NT2/D1 (cell line): ENCODE results near the gene ZNRF2.

Source experiments
- DNase-seq: peaks from one replicate; pipeline ENCODE4 v3.0.0-alpha.2; 2011; ENCODE audit warnings: low read depth, low spot score
- H3K27me3 ChIP-seq: 2 replicates; pipeline ENCODE4 v1.6.0; 2011; ENCODE audit warnings: mild to moderate bottlenecking; ENCODE audit not compliant: insufficient read length, insufficient read depth
- H3K36me3 ChIP-seq: 2 replicates; pipeline ENCODE4 v1.6.1; 2011; ENCODE audit warnings: mild to moderate bottlenecking, low read length, mixed read lengths; ENCODE audit not compliant: insufficient read depth, insufficient read length
- H3K4me1 ChIP-seq: 2 replicates; pipeline ENCODE4 v1.5.1; 2011; ENCODE audit not compliant: insufficient read depth, insufficient read length
- H3K4me3 ChIP-seq: 2 replicates; pipeline ENCODE4 v1.5.1; 2011; ENCODE audit warnings: low read depth; ENCODE audit not compliant: insufficient read length
- H3K9ac ChIP-seq: 2 replicates; pipeline ENCODE4 v1.6.0; 2011; ENCODE audit warnings: low read depth; ENCODE audit not compliant: insufficient read length
- H3K9me3 ChIP-seq: 2 replicates; pipeline ENCODE4 v1.5.1; 2011; ENCODE audit warnings: mild to moderate bottlenecking, low read length; ENCODE audit not compliant: insufficient read depth
- SUZ12 ChIP-seq: IDR thresholded peaks from 2 replicates; pipeline ENCODE4 v1.6.1; 2011; ENCODE audit not compliant: insufficient read length, insufficient read depth; ENCODE audit errors: extremely low read depth
- YY1 ChIP-seq: IDR thresholded peaks from 2 replicates; pipeline ENCODE4 v1.6.1; 2011; ENCODE audit not compliant: insufficient read length, insufficient read depth
- ZNF274 ChIP-seq: IDR thresholded peaks from 2 replicates; pipeline ENCODE4 v1.6.1; 2011; ENCODE audit warnings: mild to moderate bottlenecking, low read depth, low read length

The ZNRF2 gene

GRCh38 chr7:30403477-30403876 is 119.1 kb downstream of the ZNRF2 start:
- H3K4me3 ChIP-seq: no peak overlapping the region
- DNase-seq: no peak

DNA sequence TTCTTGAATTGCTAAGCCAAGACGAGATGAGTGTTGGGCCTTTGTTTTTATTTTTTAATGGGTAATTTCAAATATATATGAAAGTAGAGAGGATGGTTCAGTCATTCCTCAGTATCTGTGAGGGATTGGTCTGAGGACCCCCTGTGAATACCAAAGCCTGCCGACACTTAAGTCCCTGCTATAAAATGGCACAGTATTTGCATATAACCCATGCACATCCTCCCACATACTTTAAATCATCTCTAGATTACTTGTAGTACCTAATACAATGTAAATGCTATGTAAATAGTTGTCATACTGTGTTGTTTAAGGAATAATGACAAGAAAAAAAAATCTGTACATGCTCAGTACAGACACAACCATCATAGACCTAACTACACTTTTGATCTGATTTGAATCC is 120.8 kb downstream of the ZNRF2 start:
- Histone ChIP-seq H3K36me3 (no peaks in the 10 kb centered on the region), H3K9me3 (no peaks in the 10 kb centered on the region), H3K9ac (no peak overlapping the region), H3K27me3 (no peaks in the 10 kb centered on the region), H3K4me3 (no peak overlapping the region), H3K4me1 (no peaks in the 10 kb centered on the region)
- TF ChIP-seq YY1 (no peak), SUZ12 (no peak), ZNF274 (no peak)
- DNase-seq: no peak

More at GRCh38 chr7:30403477-30403876, 119.1 kb downstream of the ZNRF2 start:
- H3K27me3 ChIP-seq: no peaks in the 10 kb centered on the region
- H3K36me3 ChIP-seq: no peaks in the 10 kb centered on the region
- no peaks in the 10 kb centered on the region for H3K9me3 ChIP-seq
- no peak overlapping the region for H3K9ac ChIP-seq
- TF ChIP-seq ZNF274 (no peak), SUZ12 (no peak)
- no peaks in the 10 kb centered on the region for H3K4me1 ChIP-seq

DNA sequence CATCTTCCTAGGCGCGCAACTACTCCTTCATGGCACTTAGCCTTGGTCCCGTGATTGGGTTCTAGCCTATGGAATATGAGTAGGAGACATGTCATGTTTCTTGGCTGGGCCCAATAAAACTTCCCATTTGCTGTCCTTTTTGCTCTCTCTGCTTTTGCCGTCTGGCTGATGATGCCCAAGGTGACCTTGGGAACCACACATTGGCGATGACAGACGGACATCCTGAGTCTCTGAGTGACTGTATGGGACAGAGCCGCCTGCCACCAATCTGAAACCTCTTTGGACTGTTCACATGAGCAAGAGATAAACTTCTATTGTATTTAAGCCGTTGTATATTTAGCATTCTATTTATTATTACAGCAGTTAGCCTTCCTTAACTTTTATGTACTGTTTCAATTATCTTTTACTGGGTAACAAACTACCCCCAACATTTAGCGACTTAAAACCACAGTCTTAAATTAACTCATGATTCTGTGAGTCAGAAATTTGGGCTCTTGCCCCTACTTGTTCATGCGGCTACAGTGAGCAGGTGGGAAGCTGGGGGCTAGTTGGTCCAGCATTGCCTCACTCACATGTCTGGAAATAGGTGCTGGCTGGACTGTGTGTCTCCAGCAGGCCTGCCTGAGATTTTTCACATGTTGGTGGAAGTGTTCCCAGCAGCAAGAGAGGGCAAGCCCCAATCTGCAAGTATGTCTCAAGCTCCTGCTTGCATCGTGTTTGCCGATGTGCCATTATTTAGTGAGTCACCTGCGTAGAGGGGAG is 122.4 kb downstream of the ZNRF2 start:
- H3K9ac ChIP-seq: no peak overlapping the region
- H3K36me3 ChIP-seq: no peaks in the 10 kb centered on the region
- DNase-seq: no peak
- H3K9me3 ChIP-seq: no peaks in the 10 kb centered on the region
- no peaks in the 10 kb centered on the region for H3K4me1 ChIP-seq
- no peak overlapping the region for H3K4me3 ChIP-seq
- H3K27me3 ChIP-seq: no peaks in the 10 kb centered on the region
- no peak for TF ChIP-seq ZNF274
- TF ChIP-seq SUZ12: no peak
- TF ChIP-seq YY1: no peak

- TF ChIP-seq SUZ12 (no peak), YY1 (no peak)
- Histone ChIP-seq H3K9ac (no peak overlapping the region), H3K27me3 (no peaks in the 10 kb centered on the region), H3K4me1 (no peaks in the 10 kb centered on the region), H3K36me3 (no peaks in the 10 kb centered on the region), H3K4me3 (no peak overlapping the region), H3K9me3 (peaks cover 11% of the 10 kb centered on the region; the same call in 1 of the 2 replicates)
- no peak for DNase-seq
These were observed 126.8 kb downstream of the ZNRF2 start for GRCh38 chr7:30411173-30411572.

- TF ChIP-seq ZNF274 (no peak), YY1 (no peak), SUZ12 (no peak)
- no peak for DNase-seq
- no peak overlapping the region for H3K4me3 ChIP-seq
- no peaks in the 10 kb centered on the region for H3K36me3 ChIP-seq
- no peaks in the 10 kb centered on the region for H3K27me3 ChIP-seq
- H3K9me3 ChIP-seq: peaks cover 11% of the 10 kb centered on the region; the same call in 1 of the 2 replicates
- H3K4me1 ChIP-seq: no peaks in the 10 kb centered on the region
- H3K9ac ChIP-seq: no peak overlapping the region
These were observed 127.5 kb downstream of the ZNRF2 start for GRCh38 chr7:30411897-30412296.

GRCh38 chr7:30412782-30413504 is 128.5 kb downstream of the ZNRF2 start:
- TF ChIP-seq YY1: no peak
- TF ChIP-seq ZNF274: no peak
- no peak for TF ChIP-seq SUZ12
- peak; percentile 84 for DNase-seq
- Histone ChIP-seq H3K9ac (no peak overlapping the region), H3K9me3 (peaks cover 11% of the 10 kb centered on the region; the same call in 1 of the 2 replicates), H3K36me3 (no peaks in the 10 kb centered on the region), H3K27me3 (no peaks in the 10 kb centered on the region), H3K4me1 (no peaks in the 10 kb centered on the region), H3K4me3 (no peak overlapping the region)

- H3K4me3 ChIP-seq: no peak overlapping the region
- TF ChIP-seq SUZ12 (no peak), YY1 (no peak), ZNF274 (no peak)
- no peak overlapping the region for H3K9ac ChIP-seq
- H3K9me3 ChIP-seq: peaks cover 11% of the 10 kb centered on the region; the same call in 1 of the 2 replicates
- DNase-seq: no peak
- H3K36me3 ChIP-seq: no peaks in the 10 kb centered on the region
- no peaks in the 10 kb centered on the region for H3K27me3 ChIP-seq
- H3K4me1 ChIP-seq: no peaks in the 10 kb centered on the region
These were observed 129.5 kb downstream of the ZNRF2 start for GRCh38 chr7:30413864-30414263.
